OCI-LY7 (cell line): ENCODE measurements around the gene ZNF773.

Experiments
- EZH2phosphoT487 ChIP-seq: fragments of 200-600 bp; sonication (generic); IDR thresholded peaks from 2 replicates; pipeline ENCODE4 v1.6.1; 2018; ENCODE audit warnings: low read depth, borderline replicate concordance, mild to moderate bottlenecking, mixed run types, antibody characterized with exemption, low read length, moderate library complexity, mixed read lengths
- TF ChIP-seq, protein P1 (sequence below): fragments of 200-600 bp; sonication (generic); conservative IDR thresholded peaks from 2 replicates; pipeline ENCODE4 v1.5.1; 2014; ENCODE audit warnings: mild to moderate bottlenecking, antibody characterized with exemption, low read length, moderate library complexity, mixed read lengths

- TF ChIP-seq, protein P1, sequence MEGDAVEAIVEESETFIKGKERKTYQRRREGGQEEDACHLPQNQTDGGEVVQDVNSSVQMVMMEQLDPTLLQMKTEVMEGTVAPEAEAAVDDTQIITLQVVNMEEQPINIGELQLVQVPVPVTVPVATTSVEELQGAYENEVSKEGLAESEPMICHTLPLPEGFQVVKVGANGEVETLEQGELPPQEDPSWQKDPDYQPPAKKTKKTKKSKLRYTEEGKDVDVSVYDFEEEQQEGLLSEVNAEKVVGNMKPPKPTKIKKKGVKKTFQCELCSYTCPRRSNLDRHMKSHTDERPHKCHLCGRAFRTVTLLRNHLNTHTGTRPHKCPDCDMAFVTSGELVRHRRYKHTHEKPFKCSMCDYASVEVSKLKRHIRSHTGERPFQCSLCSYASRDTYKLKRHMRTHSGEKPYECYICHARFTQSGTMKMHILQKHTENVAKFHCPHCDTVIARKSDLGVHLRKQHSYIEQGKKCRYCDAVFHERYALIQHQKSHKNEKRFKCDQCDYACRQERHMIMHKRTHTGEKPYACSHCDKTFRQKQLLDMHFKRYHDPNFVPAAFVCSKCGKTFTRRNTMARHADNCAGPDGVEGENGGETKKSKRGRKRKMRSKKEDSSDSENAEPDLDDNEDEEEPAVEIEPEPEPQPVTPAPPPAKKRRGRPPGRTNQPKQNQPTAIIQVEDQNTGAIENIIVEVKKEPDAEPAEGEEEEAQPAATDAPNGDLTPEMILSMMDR = no peak
- TF ChIP-seq EZH2phosphoT487 = no peak
Observed at GRCh38 chr19:57506163-57506562, 6.4 kb downstream of the ZNF773 start.
